Measurements from ENCODE around the gene NR2F2.

DNA sequence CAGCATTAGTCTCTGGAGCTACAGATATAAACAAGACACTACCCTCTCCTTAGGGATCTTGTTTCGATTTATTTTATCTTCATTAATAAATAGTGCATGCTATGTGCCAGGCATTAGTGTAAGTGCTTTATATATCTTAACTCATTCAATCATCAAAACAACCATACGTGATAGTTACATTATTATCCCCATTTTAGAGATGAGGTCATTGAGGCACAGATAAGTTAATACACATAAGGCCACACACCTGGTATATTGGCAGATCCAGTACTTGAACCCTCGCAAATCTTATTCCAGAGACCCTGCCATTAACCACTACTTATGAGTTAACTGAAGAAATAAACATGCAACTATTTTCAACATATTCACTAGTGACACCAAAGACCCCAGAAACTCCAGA is 25.7 kb upstream of the NR2F2 start:
- no peak for TF ChIP-seq CTCF (IDR thresholded peaks at IDR 0.05)
- TF ChIP-seq POLR2A (IDR thresholded peaks at IDR 0.05), result no peak
- no peak for TF ChIP-seq POLR2AphosphoS5 (IDR thresholded peaks at IDR 0.05; ENCODE audit: insufficient read depth in 1 of 2, low read depth in 1 of 2)

Data from vagina (tissue), 2 donors.